ENCODE results near the gene CIZ1.

Gene CIZ1

GRCh38 chr9:128208946-128209669 is 17.7 kb upstream of the CIZ1 start:
- no peak overlapping the region for H3K9ac ChIP-seq (ENCODE audit: low read length)
- no peaks in the 10 kb centered on the region for H3K79me2 ChIP-seq (ENCODE audit: control insufficient read depth, insufficient read depth, low read length)
- H2BK5ac ChIP-seq (ENCODE audit: low read length): no peak overlapping the region
- H3K27ac ChIP-seq (ENCODE audit: low read depth, low read length): no peak overlapping the region
- no peak for DNase-seq
- H3K18ac ChIP-seq (ENCODE audit: low read length): no peak overlapping the region
- no peak overlapping the region for H2AK5ac ChIP-seq (ENCODE audit: low read length)
- H3K36me3 ChIP-seq (ENCODE audit: control insufficient read depth, insufficient read depth, low read length): no peaks in the 10 kb centered on the region
- WGBS (ENCODE audit: extremely low coverage, insufficient coverage, low lambda C conversion rate): no CpG with 5 or more reads among the region's 15 CpGs
- H3K23ac ChIP-seq (ENCODE audit: low read length): no peak overlapping the region
- H3K4ac ChIP-seq (ENCODE audit: low read depth, low read length): no peak overlapping the region
- H3K4me1 ChIP-seq (ENCODE audit: control insufficient read depth, low read depth, low read length): peaks cover 3% of the 10 kb centered on the region
- H3K4me3 ChIP-seq (ENCODE audit: low read length): no peak overlapping the region
- no peaks in the 10 kb centered on the region for H3K27me3 ChIP-seq (ENCODE audit: insufficient read depth, low read length, poor library complexity)
- H2BK15ac ChIP-seq (replicated peaks; ENCODE audit: low read depth): no peak overlapping the region
- H3K4me2 ChIP-seq (ENCODE audit: low read length): no peak overlapping the region
- no peak overlapping the region for H4K8ac ChIP-seq (ENCODE audit: low read depth, low read length)
- no peak overlapping the region for H2BK120ac ChIP-seq (ENCODE audit: low read depth, low read length)
- H3K56ac ChIP-seq (ENCODE audit: low read length): no peak overlapping the region
- no peaks in the 10 kb centered on the region for H3K79me1 ChIP-seq (ENCODE audit: low read length)
- no peak overlapping the region for H4K5ac ChIP-seq (ENCODE audit: low read length)

- H3K9ac ChIP-seq (ENCODE audit: low read length): no peak overlapping the region
- H3K79me1 ChIP-seq (ENCODE audit: low read length): no peaks in the 10 kb centered on the region
- H4K8ac ChIP-seq (ENCODE audit: low read depth, low read length): no peak overlapping the region
- no peak overlapping the region for H3K4me2 ChIP-seq (ENCODE audit: low read length)
- H3K27me3 ChIP-seq (ENCODE audit: insufficient read depth, low read length, poor library complexity): no peaks in the 10 kb centered on the region
- DNase-seq: no peak
- no peak overlapping the region for H3K18ac ChIP-seq (ENCODE audit: low read length)
- WGBS (ENCODE audit: extremely low coverage, insufficient coverage, low lambda C conversion rate): no CpG with 5 or more reads among the region's 7 CpGs
- H2BK15ac ChIP-seq (replicated peaks; ENCODE audit: low read depth): no peak overlapping the region
- H4K5ac ChIP-seq (ENCODE audit: low read length): no peak overlapping the region
- H3K56ac ChIP-seq (ENCODE audit: low read length): no peak overlapping the region
- H3K27ac ChIP-seq (ENCODE audit: low read depth, low read length): no peak overlapping the region
- no peak overlapping the region for H2BK120ac ChIP-seq (ENCODE audit: low read depth, low read length)
- no peak overlapping the region for H2AK5ac ChIP-seq (ENCODE audit: low read length)
- H2BK5ac ChIP-seq (ENCODE audit: low read length): no peak overlapping the region
- H3K4me3 ChIP-seq (ENCODE audit: low read length): no peak overlapping the region
- H3K4ac ChIP-seq (ENCODE audit: low read depth, low read length): no peak overlapping the region
- no peak overlapping the region for H3K23ac ChIP-seq (ENCODE audit: low read length)
- H3K36me3 ChIP-seq (ENCODE audit: control insufficient read depth, insufficient read depth, low read length): no peaks in the 10 kb centered on the region
- H3K4me1 ChIP-seq (ENCODE audit: control insufficient read depth, low read depth, low read length): peaks cover 3% of the 10 kb centered on the region
- H3K79me2 ChIP-seq (ENCODE audit: control insufficient read depth, insufficient read depth, low read length): no peaks in the 10 kb centered on the region
Observed at GRCh38 chr9:128208386-128208785, 17.0 kb upstream of the CIZ1 start.

- H3K18ac ChIP-seq (ENCODE audit: low read length): no peak overlapping the region
- no peak overlapping the region for H2BK15ac ChIP-seq (replicated peaks; ENCODE audit: low read depth)
- H3K4me1 ChIP-seq (ENCODE audit: control insufficient read depth, low read depth, low read length): peaks cover 3% of the 10 kb centered on the region
- H3K79me2 ChIP-seq (ENCODE audit: control insufficient read depth, insufficient read depth, low read length): no peaks in the 10 kb centered on the region
- H2AK5ac ChIP-seq (ENCODE audit: low read length): no peak overlapping the region
- no peak overlapping the region for H4K8ac ChIP-seq (ENCODE audit: low read depth, low read length)
- no peak overlapping the region for H3K23ac ChIP-seq (ENCODE audit: low read length)
- H3K56ac ChIP-seq (ENCODE audit: low read length): no peak overlapping the region
- no peaks in the 10 kb centered on the region for H3K36me3 ChIP-seq (ENCODE audit: control insufficient read depth, insufficient read depth, low read length)
- no peak for DNase-seq
- no peak overlapping the region for H4K5ac ChIP-seq (ENCODE audit: low read length)
- no peak overlapping the region for H2BK120ac ChIP-seq (ENCODE audit: low read depth, low read length)
- no peak overlapping the region for H2BK5ac ChIP-seq (ENCODE audit: low read length)
- H3K27me3 ChIP-seq (ENCODE audit: insufficient read depth, low read length, poor library complexity): no peaks in the 10 kb centered on the region
- H3K4ac ChIP-seq (ENCODE audit: low read depth, low read length): no peak overlapping the region
- H3K9ac ChIP-seq (ENCODE audit: low read length): no peak overlapping the region
- no peaks in the 10 kb centered on the region for H3K79me1 ChIP-seq (ENCODE audit: low read length)
- WGBS (ENCODE audit: extremely low coverage, insufficient coverage, low lambda C conversion rate): no CpG with 5 or more reads among the region's 15 CpGs
- no peak overlapping the region for H3K4me2 ChIP-seq (ENCODE audit: low read length)
- H3K27ac ChIP-seq (ENCODE audit: low read depth, low read length): no peak overlapping the region
- H3K4me3 ChIP-seq (ENCODE audit: low read length): no peak overlapping the region
Observed at GRCh38 chr9:128206916-128207910, 15.8 kb upstream of the CIZ1 start.

GRCh38 chr9:128206484-128206883 is 15.1 kb upstream of the CIZ1 start:
- Histone ChIP-seq H2AK5ac (ENCODE audit: low read length) (no peak overlapping the region), H3K36me3 (ENCODE audit: control insufficient read depth, insufficient read depth, low read length) (no peaks in the 10 kb centered on the region), H2BK120ac (ENCODE audit: low read depth, low read length) (no peak overlapping the region), H3K27me3 (ENCODE audit: insufficient read depth, low read length, poor library complexity) (no peaks in the 10 kb centered on the region), H4K8ac (ENCODE audit: low read depth, low read length) (no peak overlapping the region), H3K23ac (ENCODE audit: low read length) (no peak overlapping the region), H3K79me1 (ENCODE audit: low read length) (no peaks in the 10 kb centered on the region), H3K9ac (ENCODE audit: low read length) (no peak overlapping the region), H3K27ac (ENCODE audit: low read depth, low read length) (no peak overlapping the region), H3K18ac (ENCODE audit: low read length) (no peak overlapping the region), H3K79me2 (ENCODE audit: control insufficient read depth, insufficient read depth, low read length) (no peaks in the 10 kb centered on the region), H3K56ac (ENCODE audit: low read length) (no peak overlapping the region), H2BK5ac (ENCODE audit: low read length) (no peak overlapping the region), H2BK15ac (replicated peaks; ENCODE audit: low read depth) (no peak overlapping the region), H3K4ac (ENCODE audit: low read depth, low read length) (no peak overlapping the region), H4K5ac (ENCODE audit: low read length) (no peak overlapping the region), H3K4me2 (ENCODE audit: low read length) (no peak overlapping the region), H3K4me3 (ENCODE audit: low read length) (no peak overlapping the region), H3K4me1 (ENCODE audit: control insufficient read depth, low read depth, low read length) (peaks cover 3% of the 10 kb centered on the region)
- no CpG with 5 or more reads among the region's 3 CpGs for WGBS (ENCODE audit: extremely low coverage, insufficient coverage, low lambda C conversion rate)
- no peak for DNase-seq

- Histone ChIP-seq H3K4me3 (ENCODE audit: low read length) (no peak overlapping the region), H3K9ac (ENCODE audit: low read length) (no peak overlapping the region), H2BK120ac (ENCODE audit: low read depth, low read length) (no peak overlapping the region), H2BK5ac (ENCODE audit: low read length) (no peak overlapping the region), H3K27me3 (ENCODE audit: insufficient read depth, low read length, poor library complexity) (no peaks in the 10 kb centered on the region), H4K5ac (ENCODE audit: low read length) (no peak overlapping the region), H2BK15ac (replicated peaks; ENCODE audit: low read depth) (no peak overlapping the region), H3K36me3 (ENCODE audit: control insufficient read depth, insufficient read depth, low read length) (no peaks in the 10 kb centered on the region), H3K23ac (ENCODE audit: low read length) (no peak overlapping the region), H3K18ac (ENCODE audit: low read length) (no peak overlapping the region), H3K4me1 (ENCODE audit: control insufficient read depth, low read depth, low read length) (peaks cover 3% of the 10 kb centered on the region), H3K79me2 (ENCODE audit: control insufficient read depth, insufficient read depth, low read length) (no peaks in the 10 kb centered on the region), H3K79me1 (ENCODE audit: low read length) (no peaks in the 10 kb centered on the region), H3K27ac (ENCODE audit: low read depth, low read length) (no peak overlapping the region), H4K8ac (ENCODE audit: low read depth, low read length) (no peak overlapping the region), H3K4ac (ENCODE audit: low read depth, low read length) (no peak overlapping the region), H3K4me2 (ENCODE audit: low read length) (no peak overlapping the region), H3K56ac (ENCODE audit: low read length) (peak overlapping the region; percentile 6), H2AK5ac (ENCODE audit: low read length) (no peak overlapping the region)
- no CpG with 5 or more reads among the region's 16 CpGs for WGBS (ENCODE audit: extremely low coverage, insufficient coverage, low lambda C conversion rate)
- DNase-seq: no peak
Observed at GRCh38 chr9:128205296-128205944, 14.0 kb upstream of the CIZ1 start.
